ENCODE data around the gene XPC. TPM values are rescaled to one million over a fixed set of nuclear protein-coding genes. Genes with fewer than 3 reads are reported as not detected.

Gene XPC
- total RNA-seq, 1 experiment from 2014 or later, result 34.9 TPM

DNA sequence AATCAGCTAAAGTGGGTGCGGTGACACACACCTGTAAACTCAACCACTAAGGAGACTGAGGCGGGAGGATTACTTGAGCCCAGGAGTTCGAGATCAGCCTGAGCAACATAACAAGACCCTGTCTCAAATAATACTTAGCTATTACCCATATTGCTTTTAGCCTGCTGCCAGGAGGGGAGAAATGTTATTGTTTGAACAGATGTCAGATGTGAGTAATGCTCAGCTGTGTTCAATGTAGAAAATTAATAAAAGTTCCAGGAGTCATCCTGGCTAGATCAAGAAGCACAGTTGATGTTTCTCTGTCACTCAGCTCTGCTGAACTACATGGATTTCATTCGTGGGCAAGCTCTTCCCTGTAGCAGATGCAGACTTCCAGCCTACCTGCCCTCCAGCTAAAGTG lies 22.4 kb upstream of the XPC start:
- ChIA-PET CTCF (interaction anchor here (0.9 to 1.8 kb wide), 5 partner anchors 9 to 348 kb away, joined by 3 to 6 read pairs (median 5); no protein-coding TSS in a partner anchor), POLR2A (no interaction called here)
- Mint-ChIP-seq H3K9me3 (no peaks in the 10 kb centered on the region), H3K4me3 (no peak overlapping the region), H3K27ac (no peak overlapping the region), H3K4me1 (peaks cover 5% of the 10 kb centered on the region; the same call in 1 of the 2 replicates), H3K36me3 (peaks cover 22% of the 10 kb centered on the region), H3K27me3 (ENCODE audit: low read depth) (no peaks in the 10 kb centered on the region)
- ATAC-seq, result no peak
- DNase-seq (ENCODE audit: low spot score), result no peak
- TF ChIP-seq ZNF138 (CRISPR knock-in tag; conservative IDR thresholded peaks at IDR 0.05) (no peak), ZNF671 (CRISPR knock-in tag; IDR thresholded peaks at IDR 0.05) (no peak), GABPB1 (CRISPR knock-in tag; IDR thresholded peaks at IDR 0.05) (no peak), MYBL2 (CRISPR knock-in tag; IDR thresholded peaks at IDR 0.05) (no peak), ZNF317 (CRISPR knock-in tag; IDR thresholded peaks at IDR 0.05; ENCODE audit: borderline replicate concordance, low read depth) (no peak), ATF1 (CRISPR knock-in tag; IDR thresholded peaks at IDR 0.05) (no peak), CREB1 (CRISPR knock-in tag; IDR thresholded peaks at IDR 0.05) (no peak), OVOL2 (CRISPR knock-in tag; IDR thresholded peaks at IDR 0.05; ENCODE audit: borderline replicate concordance) (no peak), ZNF232 (CRISPR knock-in tag; IDR thresholded peaks at IDR 0.05) (no peak)
- TF ChIP-seq, protein P1, sequence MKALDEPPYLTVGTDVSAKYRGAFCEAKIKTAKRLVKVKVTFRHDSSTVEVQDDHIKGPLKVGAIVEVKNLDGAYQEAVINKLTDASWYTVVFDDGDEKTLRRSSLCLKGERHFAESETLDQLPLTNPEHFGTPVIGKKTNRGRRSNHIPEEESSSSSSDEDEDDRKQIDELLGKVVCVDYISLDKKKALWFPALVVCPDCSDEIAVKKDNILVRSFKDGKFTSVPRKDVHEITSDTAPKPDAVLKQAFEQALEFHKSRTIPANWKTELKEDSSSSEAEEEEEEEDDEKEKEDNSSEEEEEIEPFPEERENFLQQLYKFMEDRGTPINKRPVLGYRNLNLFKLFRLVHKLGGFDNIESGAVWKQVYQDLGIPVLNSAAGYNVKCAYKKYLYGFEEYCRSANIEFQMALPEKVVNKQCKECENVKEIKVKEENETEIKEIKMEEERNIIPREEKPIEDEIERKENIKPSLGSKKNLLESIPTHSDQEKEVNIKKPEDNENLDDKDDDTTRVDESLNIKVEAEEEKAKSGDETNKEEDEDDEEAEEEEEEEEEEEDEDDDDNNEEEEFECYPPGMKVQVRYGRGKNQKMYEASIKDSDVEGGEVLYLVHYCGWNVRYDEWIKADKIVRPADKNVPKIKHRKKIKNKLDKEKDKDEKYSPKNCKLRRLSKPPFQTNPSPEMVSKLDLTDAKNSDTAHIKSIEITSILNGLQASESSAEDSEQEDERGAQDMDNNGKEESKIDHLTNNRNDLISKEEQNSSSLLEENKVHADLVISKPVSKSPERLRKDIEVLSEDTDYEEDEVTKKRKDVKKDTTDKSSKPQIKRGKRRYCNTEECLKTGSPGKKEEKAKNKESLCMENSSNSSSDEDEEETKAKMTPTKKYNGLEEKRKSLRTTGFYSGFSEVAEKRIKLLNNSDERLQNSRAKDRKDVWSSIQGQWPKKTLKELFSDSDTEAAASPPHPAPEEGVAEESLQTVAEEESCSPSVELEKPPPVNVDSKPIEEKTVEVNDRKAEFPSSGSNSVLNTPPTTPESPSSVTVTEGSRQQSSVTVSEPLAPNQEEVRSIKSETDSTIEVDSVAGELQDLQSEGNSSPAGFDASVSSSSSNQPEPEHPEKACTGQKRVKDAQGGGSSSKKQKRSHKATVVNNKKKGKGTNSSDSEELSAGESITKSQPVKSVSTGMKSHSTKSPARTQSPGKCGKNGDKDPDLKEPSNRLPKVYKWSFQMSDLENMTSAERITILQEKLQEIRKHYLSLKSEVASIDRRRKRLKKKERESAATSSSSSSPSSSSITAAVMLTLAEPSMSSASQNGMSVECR (CRISPR knock-in tag; IDR thresholded peaks at IDR 0.05; ENCODE audit: borderline replicate concordance), result no peak
- TF ChIP-seq, protein P2, sequence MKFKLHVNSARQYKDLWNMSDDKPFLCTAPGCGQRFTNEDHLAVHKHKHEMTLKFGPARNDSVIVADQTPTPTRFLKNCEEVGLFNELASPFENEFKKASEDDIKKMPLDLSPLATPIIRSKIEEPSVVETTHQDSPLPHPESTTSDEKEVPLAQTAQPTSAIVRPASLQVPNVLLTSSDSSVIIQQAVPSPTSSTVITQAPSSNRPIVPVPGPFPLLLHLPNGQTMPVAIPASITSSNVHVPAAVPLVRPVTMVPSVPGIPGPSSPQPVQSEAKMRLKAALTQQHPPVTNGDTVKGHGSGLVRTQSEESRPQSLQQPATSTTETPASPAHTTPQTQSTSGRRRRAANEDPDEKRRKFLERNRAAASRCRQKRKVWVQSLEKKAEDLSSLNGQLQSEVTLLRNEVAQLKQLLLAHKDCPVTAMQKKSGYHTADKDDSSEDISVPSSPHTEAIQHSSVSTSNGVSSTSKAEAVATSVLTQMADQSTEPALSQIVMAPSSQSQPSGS (CRISPR knock-in tag; IDR thresholded peaks at IDR 0.05; ENCODE audit: borderline replicate concordance, low read depth), result no peak
- TF ChIP-seq, protein P3, sequence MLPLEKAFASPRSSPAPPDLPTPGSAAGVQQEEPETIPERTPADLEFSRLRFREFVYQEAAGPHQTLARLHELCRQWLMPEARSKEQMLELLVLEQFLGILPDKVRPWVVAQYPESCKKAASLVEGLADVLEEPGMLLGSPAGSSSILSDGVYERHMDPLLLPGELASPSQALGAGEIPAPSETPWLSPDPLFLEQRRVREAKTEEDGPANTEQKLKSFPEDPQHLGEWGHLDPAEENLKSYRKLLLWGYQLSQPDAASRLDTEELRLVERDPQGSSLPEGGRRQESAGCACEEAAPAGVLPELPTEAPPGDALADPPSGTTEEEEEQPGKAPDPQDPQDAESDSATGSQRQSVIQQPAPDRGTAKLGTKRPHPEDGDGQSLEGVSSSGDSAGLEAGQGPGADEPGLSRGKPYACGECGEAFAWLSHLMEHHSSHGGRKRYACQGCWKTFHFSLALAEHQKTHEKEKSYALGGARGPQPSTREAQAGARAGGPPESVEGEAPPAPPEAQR (CRISPR knock-in tag; IDR thresholded peaks at IDR 0.05), result no peak
- TF ChIP-seq, protein P4, sequence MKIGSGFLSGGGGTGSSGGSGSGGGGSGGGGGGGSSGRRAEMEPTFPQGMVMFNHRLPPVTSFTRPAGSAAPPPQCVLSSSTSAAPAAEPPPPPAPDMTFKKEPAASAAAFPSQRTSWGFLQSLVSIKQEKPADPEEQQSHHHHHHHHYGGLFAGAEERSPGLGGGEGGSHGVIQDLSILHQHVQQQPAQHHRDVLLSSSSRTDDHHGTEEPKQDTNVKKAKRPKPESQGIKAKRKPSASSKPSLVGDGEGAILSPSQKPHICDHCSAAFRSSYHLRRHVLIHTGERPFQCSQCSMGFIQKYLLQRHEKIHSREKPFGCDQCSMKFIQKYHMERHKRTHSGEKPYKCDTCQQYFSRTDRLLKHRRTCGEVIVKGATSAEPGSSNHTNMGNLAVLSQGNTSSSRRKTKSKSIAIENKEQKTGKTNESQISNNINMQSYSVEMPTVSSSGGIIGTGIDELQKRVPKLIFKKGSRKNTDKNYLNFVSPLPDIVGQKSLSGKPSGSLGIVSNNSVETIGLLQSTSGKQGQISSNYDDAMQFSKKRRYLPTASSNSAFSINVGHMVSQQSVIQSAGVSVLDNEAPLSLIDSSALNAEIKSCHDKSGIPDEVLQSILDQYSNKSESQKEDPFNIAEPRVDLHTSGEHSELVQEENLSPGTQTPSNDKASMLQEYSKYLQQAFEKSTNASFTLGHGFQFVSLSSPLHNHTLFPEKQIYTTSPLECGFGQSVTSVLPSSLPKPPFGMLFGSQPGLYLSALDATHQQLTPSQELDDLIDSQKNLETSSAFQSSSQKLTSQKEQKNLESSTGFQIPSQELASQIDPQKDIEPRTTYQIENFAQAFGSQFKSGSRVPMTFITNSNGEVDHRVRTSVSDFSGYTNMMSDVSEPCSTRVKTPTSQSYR (CRISPR knock-in tag; IDR thresholded peaks at IDR 0.05), result no peak
- TF ChIP-seq, protein P5, sequence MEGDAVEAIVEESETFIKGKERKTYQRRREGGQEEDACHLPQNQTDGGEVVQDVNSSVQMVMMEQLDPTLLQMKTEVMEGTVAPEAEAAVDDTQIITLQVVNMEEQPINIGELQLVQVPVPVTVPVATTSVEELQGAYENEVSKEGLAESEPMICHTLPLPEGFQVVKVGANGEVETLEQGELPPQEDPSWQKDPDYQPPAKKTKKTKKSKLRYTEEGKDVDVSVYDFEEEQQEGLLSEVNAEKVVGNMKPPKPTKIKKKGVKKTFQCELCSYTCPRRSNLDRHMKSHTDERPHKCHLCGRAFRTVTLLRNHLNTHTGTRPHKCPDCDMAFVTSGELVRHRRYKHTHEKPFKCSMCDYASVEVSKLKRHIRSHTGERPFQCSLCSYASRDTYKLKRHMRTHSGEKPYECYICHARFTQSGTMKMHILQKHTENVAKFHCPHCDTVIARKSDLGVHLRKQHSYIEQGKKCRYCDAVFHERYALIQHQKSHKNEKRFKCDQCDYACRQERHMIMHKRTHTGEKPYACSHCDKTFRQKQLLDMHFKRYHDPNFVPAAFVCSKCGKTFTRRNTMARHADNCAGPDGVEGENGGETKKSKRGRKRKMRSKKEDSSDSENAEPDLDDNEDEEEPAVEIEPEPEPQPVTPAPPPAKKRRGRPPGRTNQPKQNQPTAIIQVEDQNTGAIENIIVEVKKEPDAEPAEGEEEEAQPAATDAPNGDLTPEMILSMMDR (IDR thresholded peaks at IDR 0.05), result no peak
- TF ChIP-seq, protein P6, sequence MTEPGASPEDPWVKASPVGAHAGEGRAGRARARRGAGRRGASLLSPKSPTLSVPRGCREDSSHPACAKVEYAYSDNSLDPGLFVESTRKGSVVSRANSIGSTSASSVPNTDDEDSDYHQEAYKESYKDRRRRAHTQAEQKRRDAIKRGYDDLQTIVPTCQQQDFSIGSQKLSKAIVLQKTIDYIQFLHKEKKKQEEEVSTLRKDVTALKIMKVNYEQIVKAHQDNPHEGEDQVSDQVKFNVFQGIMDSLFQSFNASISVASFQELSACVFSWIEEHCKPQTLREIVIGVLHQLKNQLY (CRISPR knock-in tag; IDR thresholded peaks at IDR 0.05), result no peak

Measured in WTC11 (cell line).